ENCODE data around the gene CEP162.
"Not testable (repeated sequence)": the region's sequence is repeated elsewhere in the genome, so short reads cannot be mapped to it uniquely, and the experiment has no call there.

DNA sequence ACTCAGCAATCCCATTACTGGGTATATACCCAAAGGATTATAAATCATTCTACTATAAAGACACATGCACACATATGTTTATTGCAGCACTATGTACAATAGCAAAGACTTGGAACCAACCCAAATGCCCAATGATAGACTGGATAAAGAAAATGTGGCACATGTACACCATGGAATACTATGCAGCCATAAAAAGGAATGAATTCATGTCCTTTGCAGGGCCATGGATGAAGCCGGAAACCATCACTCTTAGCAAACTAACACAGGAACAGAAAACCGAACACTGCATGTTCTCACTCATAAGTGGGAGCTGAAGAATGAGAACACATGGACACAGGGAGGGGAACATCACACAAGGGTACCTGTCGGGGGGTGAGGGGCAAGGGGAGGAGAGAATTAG, 63.1 kb downstream of the CEP162 start:
- TF ChIP-seq, protein P1, sequence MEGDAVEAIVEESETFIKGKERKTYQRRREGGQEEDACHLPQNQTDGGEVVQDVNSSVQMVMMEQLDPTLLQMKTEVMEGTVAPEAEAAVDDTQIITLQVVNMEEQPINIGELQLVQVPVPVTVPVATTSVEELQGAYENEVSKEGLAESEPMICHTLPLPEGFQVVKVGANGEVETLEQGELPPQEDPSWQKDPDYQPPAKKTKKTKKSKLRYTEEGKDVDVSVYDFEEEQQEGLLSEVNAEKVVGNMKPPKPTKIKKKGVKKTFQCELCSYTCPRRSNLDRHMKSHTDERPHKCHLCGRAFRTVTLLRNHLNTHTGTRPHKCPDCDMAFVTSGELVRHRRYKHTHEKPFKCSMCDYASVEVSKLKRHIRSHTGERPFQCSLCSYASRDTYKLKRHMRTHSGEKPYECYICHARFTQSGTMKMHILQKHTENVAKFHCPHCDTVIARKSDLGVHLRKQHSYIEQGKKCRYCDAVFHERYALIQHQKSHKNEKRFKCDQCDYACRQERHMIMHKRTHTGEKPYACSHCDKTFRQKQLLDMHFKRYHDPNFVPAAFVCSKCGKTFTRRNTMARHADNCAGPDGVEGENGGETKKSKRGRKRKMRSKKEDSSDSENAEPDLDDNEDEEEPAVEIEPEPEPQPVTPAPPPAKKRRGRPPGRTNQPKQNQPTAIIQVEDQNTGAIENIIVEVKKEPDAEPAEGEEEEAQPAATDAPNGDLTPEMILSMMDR (conservative IDR thresholded peaks at IDR 0.05 in 1 of 2, IDR thresholded peaks at IDR 0.05 in 1 of 2; ENCODE audit: low read depth in 1 of 2, low read length in 2 of 2), result not testable (repeated sequence)
- TF ChIP-seq EZH2 (IDR thresholded peaks at IDR 0.05; ENCODE audit: low read length, missing control alignments), result not testable (repeated sequence)

Measured in fibroblast of lung (primary cell).